SIG-M5 (cell line): Measurements from ENCODE around the gene NUP37.

ENCODE experiments used
- DNase-seq: peaks from one replicate; lab custom pipeline; 2025; lab: John Stamatoyannopoulos, UW

NUP37 gene

GRCh38 chr12:102026728-102027127, 93.2 kb downstream of the NUP37 start:
- DNase-seq: no peak

DNA sequence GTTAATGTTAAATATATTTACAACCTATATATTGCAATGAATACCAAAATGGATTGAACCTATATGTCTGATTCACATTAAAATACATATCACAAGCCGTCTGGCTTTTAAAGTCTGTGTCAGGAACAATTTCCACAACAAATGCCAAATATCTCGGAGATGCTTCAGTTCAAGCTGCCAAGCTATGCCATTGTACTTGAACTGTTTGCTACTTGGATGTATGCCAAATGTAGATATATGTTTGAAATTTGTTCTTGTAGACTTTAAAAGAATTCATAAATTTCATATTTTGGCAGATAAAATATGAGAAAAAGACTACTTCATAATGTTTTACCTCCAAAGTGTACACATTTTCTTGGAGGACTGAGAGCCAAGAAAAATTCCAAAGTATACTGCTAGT, 95.1 kb downstream of the NUP37 start:
- no peak for DNase-seq

- DNase-seq: no peak
These were observed 96.5 kb downstream of the NUP37 start for GRCh38 chr12:102023343-102023930.
